ENCODE data around the gene MAP3K4. TPM values are rescaled to one million over a fixed set of nuclear protein-coding genes. Genes with fewer than 3 reads are reported as not detected.
A peak's percentile ranks its signal among the peaks of the same experiment; 100 is the strongest.

MAP3K4 gene
- total RNA-seq, 1 experiment from 2014 or later, result 29.9 TPM

DNA sequence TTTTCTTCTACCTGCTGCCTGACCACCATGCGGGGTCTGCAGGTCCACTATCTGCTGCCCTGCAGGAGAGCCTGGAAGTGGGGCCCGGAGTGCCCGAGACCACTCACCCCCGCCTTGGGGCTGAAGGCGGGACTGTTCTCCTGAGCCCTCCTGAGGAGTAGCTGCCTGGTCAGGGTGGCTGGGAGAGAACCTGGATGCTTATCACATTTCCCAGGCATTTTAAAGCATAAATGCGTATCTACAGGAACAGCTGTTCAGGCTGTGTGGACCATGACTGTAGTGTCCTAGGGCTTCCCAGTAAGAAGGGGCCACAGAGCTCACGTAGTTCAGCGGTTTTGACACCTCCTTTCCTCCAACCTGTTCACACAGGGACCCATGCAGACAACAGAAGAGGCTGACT is 159.0 kb downstream of the MAP3K4 start:
- H3K9ac ChIP-seq (ENCODE audit: low read length), result no peak overlapping the region

DNA sequence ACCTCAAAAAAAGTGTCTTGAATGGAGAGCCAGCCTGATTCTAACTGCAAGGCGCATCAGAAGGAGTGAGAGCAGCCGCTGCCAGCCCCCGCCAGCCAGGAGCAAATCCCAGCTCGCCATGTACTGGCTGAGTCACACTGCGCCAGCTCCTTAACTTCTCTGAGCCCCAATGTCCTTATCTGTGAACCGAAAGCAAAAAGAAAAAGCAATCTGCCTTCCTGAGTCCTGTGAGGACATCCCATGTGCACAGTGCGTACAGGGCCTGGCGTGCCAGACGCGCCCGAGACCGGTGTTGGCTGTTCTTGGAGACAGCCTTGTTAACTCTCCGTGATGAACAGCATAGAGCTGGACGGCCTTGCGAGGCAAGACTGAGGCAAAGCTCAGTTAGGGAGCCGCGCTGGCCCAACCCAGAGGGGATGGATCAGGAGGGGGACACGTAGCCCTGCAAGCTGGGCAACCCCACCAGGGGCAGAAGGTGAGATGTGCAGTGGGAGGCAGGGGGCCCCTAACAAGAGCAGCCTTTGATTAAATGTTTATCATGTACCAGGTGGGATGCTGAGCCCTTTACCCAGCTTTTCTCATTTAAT is 159.6 kb downstream of the MAP3K4 start:
- Histone ChIP-seq H4K20me1 (ENCODE audit: insufficient read depth, low read depth, low read length) (no peaks in the 10 kb centered on the region), H3K79me2 (ENCODE audit: low read length) (no peaks in the 10 kb centered on the region), H3K4me3 (ENCODE audit: low read length) (no peak overlapping the region), H3K4me2 (ENCODE audit: low read depth, low read length, poor library complexity, severe bottlenecking) (no peak overlapping the region), H3K36me3 (ENCODE audit: insufficient read depth, low read length) (no peaks in the 10 kb centered on the region), H3K9me2 (replicated peaks; ENCODE audit: insufficient read depth, low read length) (no peaks in the 10 kb centered on the region), H3K27ac (ENCODE audit: low read length) (no peak overlapping the region), H3K9me3 (ENCODE audit: low read length) (no peaks in the 10 kb centered on the region), H2AFZ (ENCODE audit: low read length) (no peak overlapping the region), H3K4me1 (ENCODE audit: low read length) (no peaks in the 10 kb centered on the region), H3K27me3 (ENCODE audit: low read length) (no peaks in the 10 kb centered on the region), H3K9ac (ENCODE audit: low read length) (no peak overlapping the region)
- DNase-seq, result no peak

More for the DNA sequence above, 159.0 kb downstream of the MAP3K4 start:
- Histone ChIP-seq H3K4me1 (ENCODE audit: low read length) (no peaks in the 10 kb centered on the region), H3K27ac (ENCODE audit: low read length) (no peak overlapping the region), H3K27me3 (ENCODE audit: low read length) (no peaks in the 10 kb centered on the region), H3K36me3 (ENCODE audit: insufficient read depth, low read length) (no peaks in the 10 kb centered on the region), H3K79me2 (ENCODE audit: low read length) (no peaks in the 10 kb centered on the region), H2AFZ (ENCODE audit: low read length) (no peak overlapping the region), H3K4me3 (ENCODE audit: low read length) (no peak overlapping the region), H3K9me2 (replicated peaks; ENCODE audit: insufficient read depth, low read length) (no peaks in the 10 kb centered on the region), H4K20me1 (ENCODE audit: insufficient read depth, low read depth, low read length) (no peaks in the 10 kb centered on the region), H3K4me2 (ENCODE audit: low read depth, low read length, poor library complexity, severe bottlenecking) (no peak overlapping the region), H3K9me3 (ENCODE audit: low read length) (no peaks in the 10 kb centered on the region)
- DNase-seq, result no peak

DNA sequence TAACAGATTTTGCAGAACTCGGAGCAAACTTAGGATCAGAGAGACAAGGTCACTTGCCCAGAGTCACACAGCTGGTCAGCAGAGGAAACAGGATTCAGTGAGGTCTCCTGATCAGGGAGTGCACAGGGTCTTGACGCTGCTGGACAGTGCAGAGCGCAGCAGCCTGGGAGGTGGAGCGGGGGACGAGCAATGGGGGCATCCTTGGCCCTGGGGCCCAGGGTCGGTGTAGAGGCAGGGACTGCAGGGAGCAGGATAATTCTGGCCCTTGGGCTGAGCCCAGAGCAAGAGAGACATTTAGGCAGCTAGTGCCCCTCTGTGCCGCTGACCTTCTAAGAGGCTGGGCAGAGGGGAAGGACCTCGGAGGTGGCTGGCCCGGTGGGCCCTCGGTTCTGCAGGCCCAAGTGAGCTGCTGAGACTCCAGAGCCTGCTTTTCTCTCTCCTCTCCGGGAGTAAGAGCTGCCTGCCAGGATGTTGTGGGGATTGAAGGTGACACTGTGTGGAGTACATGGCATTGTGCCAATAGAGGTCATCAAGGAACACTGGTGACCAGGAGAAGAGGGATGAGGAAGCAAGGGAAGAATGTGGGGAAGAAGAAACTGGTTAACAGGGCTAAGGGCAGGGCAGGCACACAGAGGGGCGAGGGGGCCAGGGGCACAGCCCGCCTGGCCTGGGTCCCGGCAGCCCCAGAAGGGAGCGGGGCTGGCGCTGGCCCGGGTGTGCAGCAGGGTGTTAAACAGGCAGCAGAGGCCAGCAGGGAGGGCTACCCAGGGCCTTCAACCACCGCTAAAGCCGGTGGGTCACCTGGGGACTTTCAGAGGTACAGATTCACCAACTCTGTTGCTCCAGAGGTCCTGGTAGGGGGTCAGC is 160.3 kb downstream of the MAP3K4 start:
- H2AFZ ChIP-seq (ENCODE audit: low read length), result no peak overlapping the region
- no peaks in the 10 kb centered on the region for H3K4me1 ChIP-seq (ENCODE audit: low read length)
- no peaks in the 10 kb centered on the region for H3K36me3 ChIP-seq (ENCODE audit: insufficient read depth, low read length)
- H3K9me3 ChIP-seq (ENCODE audit: low read length), result no peaks in the 10 kb centered on the region
- no peaks in the 10 kb centered on the region for H4K20me1 ChIP-seq (ENCODE audit: insufficient read depth, low read depth, low read length)
- H3K27ac ChIP-seq (ENCODE audit: low read length), result no peak overlapping the region
- no peak overlapping the region for H3K4me2 ChIP-seq (ENCODE audit: low read depth, low read length, poor library complexity, severe bottlenecking)
- no peak overlapping the region for H3K9ac ChIP-seq (ENCODE audit: low read length)
- no peak overlapping the region for H3K4me3 ChIP-seq (ENCODE audit: low read length)
- H3K27me3 ChIP-seq (ENCODE audit: low read length), result no peaks in the 10 kb centered on the region
- H3K79me2 ChIP-seq (ENCODE audit: low read length), result no peaks in the 10 kb centered on the region
- H3K9me2 ChIP-seq (replicated peaks; ENCODE audit: insufficient read depth, low read length), result no peaks in the 10 kb centered on the region
- DNase-seq, result no peak

- Histone ChIP-seq H3K27me3 (ENCODE audit: low read length) (no peaks in the 10 kb centered on the region), H3K9me3 (ENCODE audit: low read length) (no peaks in the 10 kb centered on the region), H3K4me1 (ENCODE audit: low read length) (no peaks in the 10 kb centered on the region), H3K79me2 (ENCODE audit: low read length) (no peaks in the 10 kb centered on the region), H3K4me2 (ENCODE audit: low read depth, low read length, poor library complexity, severe bottlenecking) (no peak overlapping the region), H3K27ac (ENCODE audit: low read length) (no peak overlapping the region), H3K36me3 (ENCODE audit: insufficient read depth, low read length) (no peaks in the 10 kb centered on the region), H3K4me3 (ENCODE audit: low read length) (no peak overlapping the region), H4K20me1 (ENCODE audit: insufficient read depth, low read depth, low read length) (no peaks in the 10 kb centered on the region), H3K9me2 (replicated peaks; ENCODE audit: insufficient read depth, low read length) (no peaks in the 10 kb centered on the region), H2AFZ (ENCODE audit: low read length) (no peak overlapping the region), H3K9ac (ENCODE audit: low read length) (no peak overlapping the region)
- DNase-seq, result no peak
Measured at GRCh38 chr6:161152527-161152862, 160.9 kb downstream of the MAP3K4 start.

- Histone ChIP-seq H2AFZ (ENCODE audit: low read length) (no peak overlapping the region), H3K79me2 (ENCODE audit: low read length) (no peaks in the 10 kb centered on the region), H4K20me1 (ENCODE audit: insufficient read depth, low read depth, low read length) (no peaks in the 10 kb centered on the region), H3K9ac (ENCODE audit: low read length) (no peak overlapping the region), H3K4me2 (ENCODE audit: low read depth, low read length, poor library complexity, severe bottlenecking) (no peak overlapping the region), H3K9me2 (replicated peaks; ENCODE audit: insufficient read depth, low read length) (no peaks in the 10 kb centered on the region), H3K36me3 (ENCODE audit: insufficient read depth, low read length) (no peaks in the 10 kb centered on the region), H3K4me1 (ENCODE audit: low read length) (no peaks in the 10 kb centered on the region), H3K27ac (ENCODE audit: low read length) (no peak overlapping the region), H3K27me3 (ENCODE audit: low read length) (no peaks in the 10 kb centered on the region), H3K4me3 (ENCODE audit: low read length) (no peak overlapping the region), H3K9me3 (ENCODE audit: low read length) (no peaks in the 10 kb centered on the region)
- DNase-seq, result peak; percentile 64
Measured at GRCh38 chr6:161152907-161153662, 161.5 kb downstream of the MAP3K4 start.

- Histone ChIP-seq H3K27me3 (ENCODE audit: low read length) (no peaks in the 10 kb centered on the region), H2AFZ (ENCODE audit: low read length) (no peak overlapping the region), H3K79me2 (ENCODE audit: low read length) (no peaks in the 10 kb centered on the region), H3K4me1 (ENCODE audit: low read length) (no peaks in the 10 kb centered on the region), H3K9ac (ENCODE audit: low read length) (no peak overlapping the region), H3K4me2 (ENCODE audit: low read depth, low read length, poor library complexity, severe bottlenecking) (no peak overlapping the region), H3K4me3 (ENCODE audit: low read length) (no peak overlapping the region), H3K9me2 (replicated peaks; ENCODE audit: insufficient read depth, low read length) (no peaks in the 10 kb centered on the region), H4K20me1 (ENCODE audit: insufficient read depth, low read depth, low read length) (no peaks in the 10 kb centered on the region), H3K36me3 (ENCODE audit: insufficient read depth, low read length) (no peaks in the 10 kb centered on the region), H3K9me3 (ENCODE audit: low read length) (no peaks in the 10 kb centered on the region), H3K27ac (ENCODE audit: low read length) (no peak overlapping the region)
- no peak for DNase-seq
Measured at GRCh38 chr6:161153725-161154124, 162.2 kb downstream of the MAP3K4 start.

DNA sequence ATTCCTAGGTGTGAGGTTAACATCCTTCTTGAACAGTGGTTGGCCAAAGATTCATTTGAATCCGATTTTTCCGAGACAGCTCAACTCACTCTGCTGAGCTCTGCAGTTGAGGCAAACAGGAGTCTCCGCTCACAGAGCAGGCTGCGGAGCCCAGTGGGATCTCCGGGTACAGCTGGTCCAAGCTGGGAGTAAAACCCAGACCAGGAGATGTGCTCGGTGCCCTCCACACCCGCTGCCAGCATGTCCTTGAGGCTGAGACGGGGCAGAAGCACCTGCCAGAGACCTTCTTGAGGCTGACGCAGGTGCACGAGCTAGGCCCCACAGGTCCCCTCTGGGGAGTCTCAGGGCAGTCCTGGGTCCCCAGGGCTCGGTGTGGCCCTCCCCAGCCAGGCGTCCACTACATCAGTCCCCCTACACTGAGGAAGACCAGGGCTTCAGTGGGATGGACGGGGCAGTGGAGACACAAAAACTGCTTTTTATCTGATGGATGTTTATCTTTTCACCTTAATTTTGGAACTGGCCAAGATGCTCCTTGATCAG is 163.3 kb downstream of the MAP3K4 start:
- Histone ChIP-seq H3K9ac (ENCODE audit: low read length) (no peak overlapping the region), H3K27me3 (ENCODE audit: low read length) (no peaks in the 10 kb centered on the region), H3K9me3 (ENCODE audit: low read length) (no peaks in the 10 kb centered on the region), H3K4me3 (ENCODE audit: low read length) (no peak overlapping the region), H2AFZ (ENCODE audit: low read length) (no peak overlapping the region), H4K20me1 (ENCODE audit: insufficient read depth, low read depth, low read length) (no peaks in the 10 kb centered on the region), H3K4me1 (ENCODE audit: low read length) (no peaks in the 10 kb centered on the region), H3K9me2 (replicated peaks; ENCODE audit: insufficient read depth, low read length) (no peaks in the 10 kb centered on the region), H3K27ac (ENCODE audit: low read length) (no peak overlapping the region), H3K4me2 (ENCODE audit: low read depth, low read length, poor library complexity, severe bottlenecking) (no peak overlapping the region), H3K36me3 (ENCODE audit: insufficient read depth, low read length) (no peaks in the 10 kb centered on the region), H3K79me2 (ENCODE audit: low read length) (no peaks in the 10 kb centered on the region)
- DNase-seq, result no peak

DNA sequence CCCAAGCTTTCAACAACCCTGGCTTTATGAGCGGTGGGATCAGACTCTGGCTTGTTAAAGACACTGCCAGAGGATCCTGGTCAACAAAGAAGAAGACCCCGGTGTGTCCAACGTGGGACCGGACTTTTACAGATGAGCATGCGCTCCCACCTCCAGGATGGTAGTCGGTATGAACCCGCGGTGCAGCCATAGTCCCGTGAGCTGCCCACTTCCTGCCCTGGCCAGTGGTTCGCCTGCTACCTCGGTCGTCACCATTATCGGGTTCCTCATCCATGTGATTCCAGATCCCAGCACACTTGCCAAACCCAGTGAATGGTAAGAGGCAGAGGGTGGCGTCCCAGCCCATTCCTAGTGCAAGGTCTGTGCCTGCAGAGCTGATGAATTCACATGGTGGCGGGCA is 169.6 kb downstream of the MAP3K4 start:
- H3K27me3 ChIP-seq (ENCODE audit: low read length), result no peaks in the 10 kb centered on the region
- no peak overlapping the region for H2AFZ ChIP-seq (ENCODE audit: low read length)
- H3K27ac ChIP-seq (ENCODE audit: low read length), result no peak overlapping the region
- H3K4me1 ChIP-seq (ENCODE audit: low read length), result peaks cover 22% of the 10 kb centered on the region
- no peaks in the 10 kb centered on the region for H4K20me1 ChIP-seq (ENCODE audit: insufficient read depth, low read depth, low read length)
- H3K79me2 ChIP-seq (ENCODE audit: low read length), result no peaks in the 10 kb centered on the region
- DNase-seq, result no peak
- no peak overlapping the region for H3K4me2 ChIP-seq (ENCODE audit: low read depth, low read length, poor library complexity, severe bottlenecking)
- no peak overlapping the region for H3K9ac ChIP-seq (ENCODE audit: low read length)
- H3K36me3 ChIP-seq (ENCODE audit: insufficient read depth, low read length), result no peaks in the 10 kb centered on the region
- H3K9me3 ChIP-seq (ENCODE audit: low read length), result no peaks in the 10 kb centered on the region
- no peak overlapping the region for H3K4me3 ChIP-seq (ENCODE audit: low read length)
- no peaks in the 10 kb centered on the region for H3K9me2 ChIP-seq (replicated peaks; ENCODE audit: insufficient read depth, low read length)
